Measurements from ENCODE around the gene CPTP.

CPTP gene

DNA sequence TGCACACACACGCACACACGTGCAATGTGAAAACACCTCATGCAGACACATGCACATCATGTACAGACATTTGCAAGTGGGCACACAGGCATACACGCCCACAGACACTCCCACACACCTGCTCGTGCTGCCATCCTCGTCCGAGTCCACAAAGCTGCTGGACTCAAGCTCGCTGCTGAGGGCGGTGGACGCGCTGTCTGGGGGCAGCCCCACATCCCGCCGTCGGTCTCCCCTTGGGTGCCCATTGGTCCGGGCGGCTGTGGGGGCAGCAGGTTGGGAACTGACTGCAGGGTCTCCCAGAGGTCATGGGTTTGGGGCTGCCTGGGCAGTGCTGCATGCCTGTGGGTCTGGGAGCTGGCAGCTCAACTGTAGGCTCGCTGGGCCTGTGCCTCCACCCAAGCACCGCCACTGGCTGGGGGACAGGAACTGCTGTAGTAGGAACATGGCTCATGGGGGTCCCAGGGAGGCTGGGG is 17.0 kb downstream of the CPTP start:
- Histone ChIP-seq H3K27me3 (ENCODE audit: control insufficient read depth, insufficient read depth, low read length) (no peaks in the 10 kb centered on the region), H3K4me1 (ENCODE audit: control insufficient read depth, insufficient read depth, low read length) (no peaks in the 10 kb centered on the region), H3K9ac (ENCODE audit: low read depth, low read length) (no peak overlapping the region), H3K36me3 (ENCODE audit: control insufficient read depth, insufficient read depth, low read length) (peaks cover 33% of the 10 kb centered on the region), H3K4me3 (ENCODE audit: low read depth, low read length) (no peak overlapping the region), H3K9me3 (ENCODE audit: control insufficient read depth, insufficient read depth, low read length) (no peaks in the 10 kb centered on the region), H3K27ac (ENCODE audit: low read depth, low read length) (no peak overlapping the region)

DNA sequence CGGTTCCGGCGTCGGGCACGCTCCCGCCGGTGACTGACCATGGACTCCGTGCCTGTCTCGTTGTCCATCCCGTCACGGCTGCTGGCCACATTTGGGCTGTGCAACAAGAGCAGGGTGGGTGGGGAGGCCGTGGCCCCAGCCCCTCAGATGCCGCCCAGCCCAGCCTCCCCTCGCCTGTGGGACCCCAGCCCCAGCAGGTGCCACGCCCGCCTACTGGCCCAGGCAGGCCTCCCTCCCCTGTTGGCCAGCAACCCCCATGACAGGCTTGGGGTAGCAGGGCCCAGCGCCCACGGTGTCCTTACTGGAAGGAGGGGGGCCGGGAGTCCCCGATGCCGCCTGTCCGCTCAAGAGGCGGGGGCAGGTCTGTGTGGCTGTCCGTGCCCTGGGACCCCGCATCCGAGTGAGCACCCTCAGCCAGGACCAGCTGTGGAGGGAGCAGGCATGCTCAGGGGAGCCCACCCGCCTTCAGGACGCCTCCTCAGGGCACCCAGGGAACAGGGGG is 17.5 kb downstream of the CPTP start:
- Histone ChIP-seq H3K9ac (ENCODE audit: low read depth, low read length) (no peak overlapping the region), H3K36me3 (ENCODE audit: control insufficient read depth, insufficient read depth, low read length) (peaks cover 33% of the 10 kb centered on the region), H3K4me3 (ENCODE audit: low read depth, low read length) (no peak overlapping the region), H3K27me3 (ENCODE audit: control insufficient read depth, insufficient read depth, low read length) (no peaks in the 10 kb centered on the region), H3K9me3 (ENCODE audit: control insufficient read depth, insufficient read depth, low read length) (no peaks in the 10 kb centered on the region), H3K27ac (ENCODE audit: low read depth, low read length) (no peak overlapping the region), H3K4me1 (ENCODE audit: control insufficient read depth, insufficient read depth, low read length) (no peaks in the 10 kb centered on the region)

DNA sequence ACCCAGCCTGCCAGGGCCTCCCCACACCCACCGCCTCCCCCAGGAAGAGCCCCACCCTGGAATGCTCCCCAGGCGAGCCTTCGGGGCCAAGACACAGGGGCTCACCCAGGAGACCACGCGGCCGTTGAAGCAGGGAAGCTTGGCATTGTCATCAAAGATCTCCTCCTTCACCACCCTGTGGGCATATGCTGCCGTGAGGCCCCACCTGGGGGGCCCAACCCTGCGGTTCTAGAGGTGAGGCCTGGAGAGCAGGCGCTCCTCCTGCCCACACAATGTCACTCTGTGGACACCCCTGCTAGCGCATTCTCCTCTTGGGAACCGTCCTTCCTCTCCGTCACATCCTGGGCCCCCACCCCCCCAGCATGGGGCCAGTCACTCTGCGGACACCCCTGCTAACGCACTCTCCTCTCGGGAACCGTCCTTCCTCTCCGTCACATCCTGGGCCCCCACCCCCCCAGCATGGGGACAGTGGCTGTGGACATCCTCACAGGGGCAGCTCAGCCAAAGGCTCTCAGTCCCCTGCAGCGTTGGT is 18.0 kb downstream of the CPTP start:
- H3K4me1 ChIP-seq (ENCODE audit: control insufficient read depth, insufficient read depth, low read length), result peaks cover 2% of the 10 kb centered on the region; the same call in 1 of the 2 replicates

DNA sequence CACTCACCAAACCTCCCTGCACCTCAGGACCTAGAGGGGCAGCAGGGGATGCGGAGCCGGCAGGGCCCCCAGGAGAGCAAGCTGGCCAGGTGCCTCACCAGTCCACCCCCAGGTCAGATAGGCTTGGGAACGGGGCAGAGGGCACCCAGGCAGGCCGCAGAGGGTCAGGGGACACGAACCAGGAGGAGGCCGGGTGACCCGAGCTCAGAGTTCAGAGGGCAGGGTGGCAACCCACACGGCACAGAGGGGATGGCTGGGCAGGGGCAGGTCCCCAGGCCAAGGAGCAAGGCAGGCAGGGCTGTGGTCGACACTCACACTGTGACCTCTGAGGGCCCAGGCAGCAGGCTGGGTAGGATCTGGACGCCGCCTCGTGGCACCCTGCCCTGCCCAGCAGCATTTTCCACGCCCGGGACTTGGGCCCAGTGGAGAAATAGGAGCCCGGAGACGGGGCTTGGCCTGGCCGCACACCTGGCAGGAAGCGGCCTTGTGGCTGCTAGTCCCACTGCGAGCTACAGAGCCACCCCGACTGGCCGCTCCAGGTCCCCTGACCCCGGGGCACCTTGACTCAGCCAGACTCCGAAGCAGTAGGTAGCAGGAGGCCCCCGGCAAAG is 19.3 kb downstream of the CPTP start:
- Histone ChIP-seq H3K4me3 (ENCODE audit: low read depth, low read length) (no peak overlapping the region), H3K9ac (ENCODE audit: low read depth, low read length) (no peak overlapping the region), H3K36me3 (ENCODE audit: control insufficient read depth, insufficient read depth, low read length) (peaks cover 23% of the 10 kb centered on the region), H3K27me3 (ENCODE audit: control insufficient read depth, insufficient read depth, low read length) (no peaks in the 10 kb centered on the region), H3K27ac (ENCODE audit: low read depth, low read length) (no peak overlapping the region), H3K4me1 (ENCODE audit: control insufficient read depth, insufficient read depth, low read length) (peaks cover 9% of the 10 kb centered on the region), H3K9me3 (ENCODE audit: control insufficient read depth, insufficient read depth, low read length) (no peaks in the 10 kb centered on the region)

More for the DNA sequence above, 18.0 kb downstream of the CPTP start:
- no peaks in the 10 kb centered on the region for H3K9me3 ChIP-seq (ENCODE audit: control insufficient read depth, insufficient read depth, low read length)
- H3K36me3 ChIP-seq (ENCODE audit: control insufficient read depth, insufficient read depth, low read length), result peaks cover 30% of the 10 kb centered on the region
- no peaks in the 10 kb centered on the region for H3K27me3 ChIP-seq (ENCODE audit: control insufficient read depth, insufficient read depth, low read length)
- no peak overlapping the region for H3K9ac ChIP-seq (ENCODE audit: low read depth, low read length)
- H3K4me3 ChIP-seq (ENCODE audit: low read depth, low read length), result no peak overlapping the region
- H3K27ac ChIP-seq (ENCODE audit: low read depth, low read length), result no peak overlapping the region

DNA sequence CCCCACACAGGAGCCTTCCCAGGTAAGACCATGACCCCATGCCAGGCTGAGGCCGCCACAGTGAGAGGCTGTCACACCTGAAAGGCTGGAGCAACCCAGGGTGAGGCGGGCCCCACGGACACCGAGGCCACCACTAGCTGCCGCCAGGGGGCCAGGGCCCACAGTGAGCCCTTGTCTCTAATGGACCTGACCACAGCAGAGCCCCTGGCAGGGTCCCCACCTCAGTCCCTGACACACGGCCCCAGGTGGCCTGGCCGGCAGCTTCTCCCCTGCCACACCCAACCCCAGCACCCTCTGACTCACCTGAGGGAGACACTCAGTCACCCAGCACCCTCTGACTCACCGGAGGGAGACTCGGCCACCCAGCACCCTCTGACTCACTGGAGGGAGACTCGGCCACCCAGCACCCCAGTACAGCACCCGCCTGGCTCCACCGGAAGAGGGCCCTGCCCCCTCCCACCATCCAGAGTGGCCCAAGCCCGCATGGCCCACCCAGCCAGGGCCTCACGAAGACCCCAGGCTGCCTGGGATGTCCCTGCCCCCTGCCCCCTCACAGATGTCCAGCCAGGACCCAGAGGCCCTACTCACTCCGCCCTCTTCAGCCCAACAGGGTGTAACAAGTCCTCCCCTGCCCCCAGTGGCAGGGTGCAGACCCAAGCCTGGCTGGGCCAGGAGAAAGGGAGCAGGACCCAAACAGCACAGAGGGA is 20.2 kb downstream of the CPTP start:
- no peak overlapping the region for H3K9ac ChIP-seq (ENCODE audit: low read depth, low read length)
- no peak overlapping the region for H3K4me3 ChIP-seq (ENCODE audit: low read depth, low read length)
- H3K9me3 ChIP-seq (ENCODE audit: control insufficient read depth, insufficient read depth, low read length), result no peaks in the 10 kb centered on the region
- H3K36me3 ChIP-seq (ENCODE audit: control insufficient read depth, insufficient read depth, low read length), result peaks cover 19% of the 10 kb centered on the region
- H3K27ac ChIP-seq (ENCODE audit: low read depth, low read length), result no peak overlapping the region
- peaks cover 9% of the 10 kb centered on the region for H3K4me1 ChIP-seq (ENCODE audit: control insufficient read depth, insufficient read depth, low read length)
- H3K27me3 ChIP-seq (ENCODE audit: control insufficient read depth, insufficient read depth, low read length), result no peaks in the 10 kb centered on the region

DNA sequence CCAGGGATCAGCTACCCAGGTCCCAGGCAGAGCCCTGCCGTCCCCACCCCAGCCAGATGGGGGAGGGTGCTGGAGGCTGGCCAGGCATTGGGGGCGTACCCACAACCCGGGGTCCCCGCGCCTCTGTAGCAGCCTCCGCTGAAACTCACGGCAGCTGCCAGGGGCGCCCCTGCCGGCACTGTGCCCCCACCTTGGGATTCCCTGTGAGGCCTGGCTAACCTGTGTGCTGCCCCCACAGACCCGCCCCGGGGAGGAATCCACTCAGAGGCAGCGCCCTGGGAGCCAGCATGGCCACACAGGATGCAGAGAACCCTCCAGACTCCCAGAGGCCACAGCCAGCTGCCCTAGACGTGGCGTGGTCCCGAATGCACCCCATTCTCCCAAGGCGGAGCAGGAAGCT is 20.8 kb downstream of the CPTP start:
- Histone ChIP-seq H3K4me1 (ENCODE audit: control insufficient read depth, insufficient read depth, low read length) (peaks cover 9% of the 10 kb centered on the region), H3K9me3 (ENCODE audit: control insufficient read depth, insufficient read depth, low read length) (no peaks in the 10 kb centered on the region), H3K9ac (ENCODE audit: low read depth, low read length) (no peak overlapping the region), H3K4me3 (ENCODE audit: low read depth, low read length) (no peak overlapping the region), H3K27ac (ENCODE audit: low read depth, low read length) (no peak overlapping the region), H3K36me3 (ENCODE audit: control insufficient read depth, insufficient read depth, low read length) (peaks cover 13% of the 10 kb centered on the region), H3K27me3 (ENCODE audit: control insufficient read depth, insufficient read depth, low read length) (no peaks in the 10 kb centered on the region)

DNA sequence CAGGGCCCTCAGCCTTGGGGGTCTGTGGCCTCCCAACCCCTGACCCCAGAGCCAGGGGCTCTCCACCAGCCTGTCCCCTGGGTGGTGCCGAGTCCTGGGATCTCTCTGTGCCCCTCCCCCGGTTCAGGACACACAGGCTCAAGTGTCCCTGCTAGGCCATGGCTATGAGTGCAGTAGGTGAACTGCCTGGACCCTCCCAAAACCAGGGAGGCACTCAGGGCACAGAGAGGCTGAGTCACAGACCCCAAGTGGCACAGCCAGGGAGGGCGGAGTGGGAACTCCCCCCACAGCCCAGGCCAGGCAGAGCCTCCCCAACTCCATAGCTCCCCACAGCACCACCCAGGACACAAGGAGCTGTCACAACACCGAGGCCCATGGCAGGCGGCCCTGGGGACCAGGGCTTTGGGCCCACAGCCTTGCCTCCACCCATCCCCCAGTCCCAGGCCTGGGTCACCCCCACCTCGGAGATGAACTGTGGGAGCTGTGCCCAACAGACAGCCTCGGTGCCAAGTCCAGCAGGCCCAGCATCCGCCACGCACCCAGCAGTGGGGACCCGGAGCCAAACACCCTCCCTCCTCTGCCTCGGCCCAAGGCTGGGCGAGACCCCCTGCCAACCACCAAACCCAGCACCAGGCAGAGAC is 21.4 kb downstream of the CPTP start:
- H3K9me3 ChIP-seq (ENCODE audit: control insufficient read depth, insufficient read depth, low read length), result no peaks in the 10 kb centered on the region
- H3K27me3 ChIP-seq (ENCODE audit: control insufficient read depth, insufficient read depth, low read length), result no peaks in the 10 kb centered on the region
- no peak overlapping the region for H3K4me3 ChIP-seq (ENCODE audit: low read depth, low read length)
- H3K27ac ChIP-seq (ENCODE audit: low read depth, low read length), result no peak overlapping the region
- H3K36me3 ChIP-seq (ENCODE audit: control insufficient read depth, insufficient read depth, low read length), result peaks cover 7% of the 10 kb centered on the region
- no peak overlapping the region for H3K9ac ChIP-seq (ENCODE audit: low read depth, low read length)
- H3K4me1 ChIP-seq (ENCODE audit: control insufficient read depth, insufficient read depth, low read length), result peaks cover 9% of the 10 kb centered on the region

DNA sequence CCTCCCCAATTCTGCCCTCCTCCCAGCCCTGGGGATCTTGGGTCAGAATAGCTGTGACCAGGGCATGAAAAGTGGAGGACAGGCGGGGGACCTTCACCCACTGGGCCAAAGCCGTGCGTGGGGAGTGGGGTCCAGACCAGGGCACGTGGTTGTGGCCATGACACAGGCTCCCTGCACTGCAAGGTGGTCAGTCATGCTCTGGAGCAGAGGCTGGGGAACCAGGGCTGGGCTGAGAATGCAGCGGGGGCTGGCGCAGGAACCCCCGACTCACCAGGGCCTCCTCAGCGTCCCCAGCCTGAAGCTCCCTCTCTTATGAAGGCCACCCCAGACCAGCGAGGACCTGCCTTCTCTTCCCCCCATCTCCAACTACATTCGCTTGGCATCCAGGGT is 21.9 kb downstream of the CPTP start:
- Histone ChIP-seq H3K9me3 (ENCODE audit: control insufficient read depth, insufficient read depth, low read length) (no peaks in the 10 kb centered on the region), H3K27me3 (ENCODE audit: control insufficient read depth, insufficient read depth, low read length) (no peaks in the 10 kb centered on the region), H3K9ac (ENCODE audit: low read depth, low read length) (no peak overlapping the region), H3K4me3 (ENCODE audit: low read depth, low read length) (no peak overlapping the region), H3K4me1 (ENCODE audit: control insufficient read depth, insufficient read depth, low read length) (peaks cover 11% of the 10 kb centered on the region), H3K36me3 (ENCODE audit: control insufficient read depth, insufficient read depth, low read length) (peaks cover 2% of the 10 kb centered on the region), H3K27ac (ENCODE audit: low read depth, low read length) (no peak overlapping the region)

DNA sequence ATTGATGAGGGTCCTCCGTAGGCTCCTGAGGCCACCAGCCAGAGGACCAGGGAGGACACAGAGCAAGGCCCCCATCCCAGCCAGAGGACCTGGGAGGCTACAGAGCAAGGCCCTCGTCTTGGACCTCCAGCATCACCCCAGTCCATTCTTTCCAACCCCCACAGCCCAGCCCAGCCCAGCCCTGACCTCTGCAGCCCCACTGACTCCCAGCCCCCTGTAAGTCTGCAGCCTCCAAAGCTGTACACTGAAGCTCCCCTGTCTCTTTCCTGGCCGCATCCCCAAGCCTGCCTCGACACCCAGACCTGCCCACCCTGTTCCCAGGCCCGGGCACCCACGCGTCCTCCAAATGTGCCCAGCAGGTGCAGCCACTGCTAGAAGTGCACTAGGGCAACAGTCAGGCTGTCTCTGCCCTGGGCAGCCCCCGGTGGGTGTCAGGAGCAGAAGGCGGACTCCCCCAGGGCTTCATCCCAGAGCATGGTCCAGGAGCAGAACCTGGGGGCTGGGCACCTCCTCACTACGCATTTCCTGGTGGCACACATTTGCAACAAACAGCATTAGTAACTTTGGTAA is 22.5 kb downstream of the CPTP start:
- peaks cover 13% of the 10 kb centered on the region for H3K4me1 ChIP-seq (ENCODE audit: control insufficient read depth, insufficient read depth, low read length)
- H3K27ac ChIP-seq (ENCODE audit: low read depth, low read length), result no peak overlapping the region
- no peaks in the 10 kb centered on the region for H3K36me3 ChIP-seq (ENCODE audit: control insufficient read depth, insufficient read depth, low read length)
- peak overlapping the region; percentile 83; the same call in 1 of the 2 replicates for H3K4me3 ChIP-seq (ENCODE audit: low read depth, low read length)
- H3K9ac ChIP-seq (ENCODE audit: low read depth, low read length), result no peak overlapping the region
- H3K9me3 ChIP-seq (ENCODE audit: control insufficient read depth, insufficient read depth, low read length), result no peaks in the 10 kb centered on the region
- H3K27me3 ChIP-seq (ENCODE audit: control insufficient read depth, insufficient read depth, low read length), result no peaks in the 10 kb centered on the region

DNA sequence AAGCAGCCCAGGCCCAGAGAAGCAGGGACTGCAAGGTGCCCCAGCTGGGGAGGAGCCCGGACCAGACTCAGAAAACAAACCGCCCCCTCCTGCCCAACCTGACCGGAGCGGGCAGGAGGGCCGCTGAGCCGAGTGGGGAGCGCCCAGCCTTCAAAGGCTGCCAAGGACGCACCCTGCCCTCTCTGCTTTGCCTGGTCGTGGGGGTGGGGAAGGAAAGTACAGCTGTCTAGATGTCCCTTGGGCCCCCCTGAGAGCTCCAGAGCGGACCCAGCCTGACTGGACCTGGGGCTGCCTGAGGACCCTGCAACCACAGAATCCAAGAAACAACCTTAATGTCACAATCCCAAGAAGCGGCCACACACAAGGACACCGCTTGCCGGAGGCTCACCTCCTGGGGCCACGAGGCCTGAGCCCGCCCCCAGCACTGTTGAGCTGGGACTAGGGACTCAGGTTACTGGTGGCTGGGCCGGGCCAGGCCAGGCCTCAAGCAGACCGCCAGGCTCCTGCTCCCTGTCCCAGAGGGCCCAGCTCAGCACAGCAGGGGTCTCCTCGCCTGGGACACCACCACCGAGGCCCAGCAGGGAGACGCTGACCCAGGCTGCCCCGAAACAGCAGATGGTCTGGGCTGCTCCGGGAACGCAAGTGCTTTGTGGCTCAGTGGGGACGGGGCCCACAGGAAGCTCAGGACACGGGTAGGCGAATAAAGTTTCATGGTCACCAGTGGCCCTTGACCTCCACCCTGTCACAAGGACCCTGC is 23.2 kb downstream of the CPTP start:
- H3K9me3 ChIP-seq (ENCODE audit: control insufficient read depth, insufficient read depth, low read length), result no peaks in the 10 kb centered on the region
- H3K4me1 ChIP-seq (ENCODE audit: control insufficient read depth, insufficient read depth, low read length), result peaks cover 20% of the 10 kb centered on the region
- no peaks in the 10 kb centered on the region for H3K36me3 ChIP-seq (ENCODE audit: control insufficient read depth, insufficient read depth, low read length)
- H3K4me3 ChIP-seq (ENCODE audit: low read depth, low read length), result peak overlapping the region; percentile 83
- peaks cover 5% of the 10 kb centered on the region; the same call in 1 of the 2 replicates for H3K27me3 ChIP-seq (ENCODE audit: control insufficient read depth, insufficient read depth, low read length)
- H3K27ac ChIP-seq (ENCODE audit: low read depth, low read length), result peak overlapping the region; percentile 64
- H3K9ac ChIP-seq (ENCODE audit: low read depth, low read length), result no peak overlapping the region; the same call in 1 of the 2 replicates
